Stimulated activated CD8-positive, alpha-beta memory T cell treated with anti-CD3 and anti-CD28 coated beads, Interleukin-12 subunit alpha, Interleukin-12 subunit beta, amount 100 ng/mL, for 4 hours (primary cell): ENCODE results near the gene HLA-B.

Experiments used
- DNase-seq: peaks from one replicate; pipeline ENCODE4 v3.0.0-alpha.2; 2020; ENCODE audit warnings: low read depth

The HLA-B gene

DNA sequence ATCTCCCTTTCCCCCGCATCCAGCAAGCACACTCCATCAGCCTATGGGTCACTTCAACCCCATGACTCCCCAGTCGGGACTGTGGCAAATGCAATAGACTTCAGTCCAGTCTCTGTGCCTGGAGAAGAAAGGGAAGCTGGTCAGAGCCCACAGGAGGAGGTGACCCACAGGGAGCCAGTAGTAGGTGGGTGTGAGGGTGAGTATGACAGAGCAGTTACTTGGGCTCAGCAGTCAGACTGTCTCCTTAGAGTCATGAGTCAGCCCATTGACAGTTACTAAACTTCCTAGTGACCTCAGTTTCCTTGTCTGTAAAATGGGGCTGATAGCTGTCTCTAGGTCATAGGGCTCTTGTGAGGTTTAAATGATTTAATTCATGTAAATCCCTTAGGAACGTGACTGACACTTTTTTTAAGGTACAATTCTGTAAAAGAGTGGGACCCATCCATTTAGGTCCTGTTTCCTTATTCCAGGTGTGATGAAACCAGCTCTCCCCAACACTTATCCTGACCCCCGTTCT is 51.2 kb downstream of the HLA-B start:
- no peak for DNase-seq

DNA sequence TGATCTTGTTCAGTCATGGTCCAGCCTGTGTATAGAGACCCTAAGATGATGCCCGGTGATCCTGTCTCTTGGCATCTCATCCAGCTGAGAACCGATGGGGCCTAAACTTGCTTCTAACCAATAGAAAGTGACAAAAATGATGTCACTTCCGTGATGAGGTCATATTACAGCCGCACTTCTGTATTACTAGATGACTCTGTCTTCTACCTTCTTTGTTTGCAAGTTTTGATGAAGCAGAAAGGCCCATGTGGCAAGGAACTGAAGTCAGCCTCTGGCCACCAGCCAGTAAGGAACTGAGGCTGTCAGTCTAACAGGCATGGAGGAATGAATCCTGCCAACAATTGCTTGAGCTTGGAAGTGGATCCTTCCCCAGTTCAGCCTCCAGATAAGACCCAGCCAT is 52.3 kb downstream of the HLA-B start:
- DNase-seq, result no peak
